Measurements from ENCODE around the gene GPR137.

The GPR137 gene

DNA sequence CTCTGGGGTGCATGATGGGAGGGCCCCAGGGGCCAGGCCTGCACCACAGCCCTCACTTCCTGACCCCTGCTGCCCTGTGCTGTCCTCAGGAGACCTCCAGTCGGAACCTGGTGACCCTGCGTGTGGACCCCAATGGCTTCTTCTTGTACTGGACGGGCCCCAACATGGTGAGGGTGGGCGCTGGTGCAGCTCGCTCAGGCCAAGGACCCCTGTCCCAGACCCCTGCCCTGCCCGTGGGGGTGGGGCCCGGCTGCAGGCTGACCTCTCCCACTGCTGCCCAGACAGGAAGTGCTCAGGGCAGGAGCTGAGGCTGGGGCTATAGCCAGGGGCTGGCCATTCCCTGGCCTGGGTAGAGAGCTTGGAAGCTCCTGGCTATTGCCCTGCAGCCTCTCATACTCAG is 31.3 kb upstream of the GPR137 start:
- Mint-ChIP-seq H3K36me3 (ENCODE audit: low read depth) (peaks cover 14% of the 10 kb centered on the region), H3K27me3 (ENCODE audit: low read depth) (no peaks in the 10 kb centered on the region), H3K27ac (no peak overlapping the region), H3K4me1 (peaks cover 8% of the 10 kb centered on the region), H3K9me3 (no peaks in the 10 kb centered on the region), H3K4me3 (peak overlapping the region; percentile 42 to 76 (median 45))
- TF ChIP-seq, protein P1, sequence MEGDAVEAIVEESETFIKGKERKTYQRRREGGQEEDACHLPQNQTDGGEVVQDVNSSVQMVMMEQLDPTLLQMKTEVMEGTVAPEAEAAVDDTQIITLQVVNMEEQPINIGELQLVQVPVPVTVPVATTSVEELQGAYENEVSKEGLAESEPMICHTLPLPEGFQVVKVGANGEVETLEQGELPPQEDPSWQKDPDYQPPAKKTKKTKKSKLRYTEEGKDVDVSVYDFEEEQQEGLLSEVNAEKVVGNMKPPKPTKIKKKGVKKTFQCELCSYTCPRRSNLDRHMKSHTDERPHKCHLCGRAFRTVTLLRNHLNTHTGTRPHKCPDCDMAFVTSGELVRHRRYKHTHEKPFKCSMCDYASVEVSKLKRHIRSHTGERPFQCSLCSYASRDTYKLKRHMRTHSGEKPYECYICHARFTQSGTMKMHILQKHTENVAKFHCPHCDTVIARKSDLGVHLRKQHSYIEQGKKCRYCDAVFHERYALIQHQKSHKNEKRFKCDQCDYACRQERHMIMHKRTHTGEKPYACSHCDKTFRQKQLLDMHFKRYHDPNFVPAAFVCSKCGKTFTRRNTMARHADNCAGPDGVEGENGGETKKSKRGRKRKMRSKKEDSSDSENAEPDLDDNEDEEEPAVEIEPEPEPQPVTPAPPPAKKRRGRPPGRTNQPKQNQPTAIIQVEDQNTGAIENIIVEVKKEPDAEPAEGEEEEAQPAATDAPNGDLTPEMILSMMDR (IDR thresholded peaks at IDR 0.05; ENCODE audit: unreplicated experiment in 3 of 3): no peak

DNA sequence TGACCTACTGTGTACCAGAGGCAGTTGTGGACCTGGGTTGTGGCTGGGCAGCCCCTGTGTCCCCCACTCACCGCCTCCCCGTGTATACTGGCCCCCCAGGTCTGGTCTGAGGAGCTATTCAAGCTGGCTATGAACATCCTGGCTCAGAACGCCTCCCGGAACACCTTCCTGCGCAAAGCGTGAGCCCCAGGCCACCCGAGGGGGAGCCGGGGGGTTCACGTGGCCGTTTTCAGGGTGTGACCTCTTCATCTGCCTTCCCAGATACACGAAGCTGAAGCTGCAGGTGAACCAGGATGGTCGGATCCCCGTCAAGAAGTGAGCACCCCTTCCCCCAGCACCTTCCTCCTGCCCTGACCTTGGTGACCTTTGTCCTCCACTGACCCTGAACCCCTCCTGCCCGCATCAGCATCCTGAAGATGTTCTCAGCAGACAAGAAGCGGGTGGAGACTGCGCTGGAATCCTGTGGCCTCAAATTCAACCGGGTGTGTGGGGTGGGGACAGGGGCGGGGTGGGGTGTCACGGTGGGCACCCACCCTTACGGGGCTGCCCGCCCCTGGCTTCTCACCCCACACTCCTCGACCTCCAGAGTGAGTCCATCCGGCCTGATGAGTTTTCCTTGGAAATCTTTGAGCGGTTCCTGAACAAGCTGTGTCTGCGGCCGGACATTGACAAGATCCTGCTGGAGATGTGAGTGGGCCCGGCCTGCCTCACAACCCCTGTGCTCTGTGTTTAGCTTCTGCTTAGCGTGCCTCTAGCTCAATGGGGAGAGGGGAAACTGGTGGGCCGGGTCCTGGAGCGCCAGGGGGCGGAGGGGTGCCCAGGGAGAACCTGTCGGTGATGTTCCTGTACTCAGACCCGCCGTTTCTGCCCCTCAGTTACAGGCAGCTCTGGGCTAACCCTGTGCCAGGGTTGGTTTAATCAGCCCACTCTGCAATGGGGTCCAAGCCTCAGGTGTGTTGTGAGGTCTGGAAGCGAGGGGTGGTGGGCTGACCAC is 30.2 kb upstream of the GPR137 start:
- TF ChIP-seq, protein P1 (IDR thresholded peaks at IDR 0.05; ENCODE audit: unreplicated experiment in 3 of 3): no peak
- Mint-ChIP-seq H3K4me3 (peak overlapping the region in 1 of 3 experiments; percentile 12), H3K9me3 (no peaks in the 10 kb centered on the region), H3K36me3 (ENCODE audit: low read depth) (peaks cover 23% of the 10 kb centered on the region), H3K4me1 (no peaks in the 10 kb centered on the region), H3K27ac (no peak overlapping the region), H3K27me3 (ENCODE audit: low read depth) (no peaks in the 10 kb centered on the region)

DNA sequence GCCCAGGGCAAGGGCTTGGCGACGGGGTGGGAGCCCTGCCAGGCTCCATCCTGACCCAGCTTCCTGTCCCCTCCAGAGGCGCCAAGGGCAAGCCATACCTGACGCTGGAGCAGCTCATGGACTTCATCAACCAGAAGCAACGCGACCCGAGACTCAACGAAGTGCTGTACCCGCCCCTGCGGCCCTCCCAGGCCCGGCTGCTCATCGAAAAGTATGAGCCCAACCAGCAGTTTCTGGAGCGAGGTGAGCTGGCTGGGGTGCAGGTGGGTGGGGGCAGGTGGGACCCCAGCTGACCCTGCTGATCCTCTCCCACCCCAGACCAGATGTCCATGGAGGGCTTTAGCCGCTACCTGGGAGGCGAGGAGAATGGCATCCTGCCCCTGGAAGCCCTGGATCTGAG is 29.3 kb upstream of the GPR137 start:
- no peaks in the 10 kb centered on the region for H3K9me3 Mint-ChIP-seq

DNA sequence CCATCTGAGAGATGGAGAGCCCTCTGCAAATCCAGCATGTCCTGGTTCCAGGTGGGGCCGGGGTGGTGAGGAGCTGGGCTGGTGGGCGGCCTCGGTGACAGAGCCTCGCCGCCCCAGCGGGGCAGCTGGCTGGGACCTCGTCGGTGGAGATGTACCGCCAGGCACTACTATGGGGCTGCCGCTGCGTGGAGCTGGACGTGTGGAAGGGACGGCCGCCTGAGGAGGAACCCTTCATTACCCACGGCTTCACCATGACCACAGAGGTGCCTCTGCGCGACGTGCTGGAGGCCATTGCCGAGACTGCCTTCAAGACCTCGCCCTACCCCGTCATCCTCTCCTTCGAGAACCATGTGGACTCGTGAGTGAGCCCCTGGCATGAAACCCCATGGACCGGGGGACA is 27.3 kb upstream of the GPR137 start:
- Mint-ChIP-seq H3K9me3 (no peaks in the 10 kb centered on the region), H3K27me3 (ENCODE audit: low read depth) (no peaks in the 10 kb centered on the region), H3K27ac (no peak overlapping the region), H3K4me3 (no peak overlapping the region), H3K36me3 (ENCODE audit: low read depth) (peaks cover 30% of the 10 kb centered on the region), H3K4me1 (no peaks in the 10 kb centered on the region)
- TF ChIP-seq, protein P1 (IDR thresholded peaks at IDR 0.05; ENCODE audit: unreplicated experiment in 3 of 3): no peak

More for the DNA sequence above, 29.3 kb upstream of the GPR137 start:
- TF ChIP-seq, protein P1 (IDR thresholded peaks at IDR 0.05; ENCODE audit: unreplicated experiment in 3 of 3): no peak
- Mint-ChIP-seq H3K36me3 (ENCODE audit: low read depth) (peaks cover 23% of the 10 kb centered on the region), H3K27me3 (ENCODE audit: low read depth) (no peaks in the 10 kb centered on the region), H3K4me3 (no peak overlapping the region), H3K4me1 (no peaks in the 10 kb centered on the region), H3K27ac (no peak overlapping the region)

DNA sequence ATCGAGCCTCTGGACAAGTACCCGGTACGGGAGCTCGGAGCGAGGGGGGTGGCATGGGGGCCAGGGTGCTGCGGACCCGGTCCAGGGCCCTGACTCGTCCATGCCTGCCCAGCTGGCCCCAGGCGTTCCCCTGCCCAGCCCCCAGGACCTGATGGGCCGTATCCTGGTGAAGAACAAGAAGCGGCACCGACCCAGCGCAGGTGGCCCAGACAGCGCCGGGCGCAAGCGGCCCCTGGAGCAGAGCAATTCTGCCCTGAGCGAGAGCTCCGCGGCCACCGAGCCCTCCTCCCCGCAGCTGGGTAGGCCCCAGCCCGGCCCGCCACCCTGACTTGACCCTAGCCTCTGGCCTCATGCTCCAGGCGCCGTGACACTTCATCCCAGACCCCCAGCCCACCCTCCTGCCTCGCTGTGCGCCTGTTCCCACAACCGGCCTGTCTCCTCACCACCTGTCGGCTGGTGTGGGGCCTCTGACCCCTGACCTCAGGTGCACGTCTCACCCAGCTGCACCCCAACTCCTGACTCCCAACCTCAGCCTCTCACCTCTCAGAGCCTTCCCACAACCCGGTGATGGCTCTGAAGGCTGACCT is 26.6 kb upstream of the GPR137 start:
- H3K9me3 Mint-ChIP-seq: no peaks in the 10 kb centered on the region
- H3K27me3 Mint-ChIP-seq (ENCODE audit: low read depth): no peaks in the 10 kb centered on the region
- H3K27ac Mint-ChIP-seq: no peak overlapping the region
- no peak overlapping the region for H3K4me3 Mint-ChIP-seq
- H3K36me3 Mint-ChIP-seq (ENCODE audit: low read depth): peaks cover 27% of the 10 kb centered on the region
- TF ChIP-seq, protein P1 (IDR thresholded peaks at IDR 0.05; ENCODE audit: unreplicated experiment in 3 of 3): no peak
- no peaks in the 10 kb centered on the region for H3K4me1 Mint-ChIP-seq
